ENCODE measurements around the gene FOXJ3. TPM values are rescaled to one million over a fixed set of nuclear protein-coding genes. Genes with fewer than 3 reads are reported as not detected.

FOXJ3 gene
- total RNA-seq, 4 donors from 2014 or later: 31.2 to 88.4 (median 81.5) TPM

DNA sequence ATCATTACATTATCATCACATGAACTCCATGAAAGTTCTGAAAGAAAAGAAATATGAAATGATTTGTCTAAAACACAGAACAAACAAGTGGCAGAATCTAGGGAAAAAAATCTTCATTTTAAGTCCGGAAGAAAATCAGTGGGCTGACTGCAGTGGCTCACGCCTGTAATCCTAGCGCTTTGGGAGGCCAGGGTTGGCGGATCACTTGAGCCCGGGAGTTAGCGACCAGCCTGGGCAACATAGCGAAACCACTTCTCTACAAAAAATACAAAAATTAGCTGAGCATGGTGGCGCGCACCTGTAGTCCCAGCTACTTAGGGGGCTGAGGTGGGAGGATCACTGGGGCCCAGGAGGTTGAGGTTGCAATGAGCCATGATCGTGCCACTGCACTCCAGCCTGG is 4.8 kb downstream of the FOXJ3 start:
- no peaks in the 10 kb centered on the region for H3K36me3 ChIP-seq
- no peak overlapping the region for H3K4me3 ChIP-seq
- intact Hi-C loops (cut with DNase I; ENCODE audit: low total_unique reads): no loop called here
- TF ChIP-seq CTCF (IDR thresholded peaks at IDR 0.05): no peak
- no peak for TF ChIP-seq POLR2A (IDR thresholded peaks at IDR 0.05)
- no peak overlapping the region for H3K27ac ChIP-seq
- no peaks in the 10 kb centered on the region for H3K9me3 ChIP-seq
- no peak for DNase-seq
- H3K27me3 ChIP-seq: no peaks in the 10 kb centered on the region
- peaks cover 0 to 13% of the 10 kb centered on the region in 2 donors for H3K4me1 ChIP-seq

DNA sequence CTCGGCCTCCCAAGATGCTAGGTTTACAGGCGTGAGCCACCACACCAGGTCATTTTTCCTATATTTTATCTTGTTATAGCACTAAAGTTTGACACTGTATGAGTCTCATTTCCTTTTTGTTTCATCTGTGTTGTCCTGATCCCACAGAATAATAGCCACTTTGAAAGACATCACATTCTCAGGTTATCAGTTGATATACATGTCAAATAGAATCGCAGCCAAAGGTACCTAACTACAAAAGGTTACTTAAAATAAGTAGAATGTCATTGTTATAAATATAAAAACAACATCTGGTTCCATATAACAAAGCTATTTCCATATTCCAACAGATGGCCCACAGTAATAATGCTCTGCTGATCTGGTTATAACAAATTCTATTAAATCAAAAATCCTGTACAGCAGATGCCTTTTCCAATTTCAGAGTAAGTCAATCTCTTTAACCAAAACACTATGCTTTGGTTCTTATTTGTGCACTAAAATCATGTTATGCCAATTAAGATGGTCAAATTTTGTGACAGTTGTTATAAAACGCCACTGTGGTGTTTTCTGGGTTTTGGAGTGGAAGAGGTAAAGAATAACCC is 6.0 kb downstream of the FOXJ3 start:
- H3K27me3 ChIP-seq: no peaks in the 10 kb centered on the region
- intact Hi-C loops (cut with DNase I; ENCODE audit: low total_unique reads): no loop called here
- H3K4me1 ChIP-seq: peaks cover 0 to 13% of the 10 kb centered on the region in 2 donors
- DNase-seq: no peak
- H3K36me3 ChIP-seq: no peaks in the 10 kb centered on the region
- TF ChIP-seq CTCF (IDR thresholded peaks at IDR 0.05) (no peak), POLR2A (IDR thresholded peaks at IDR 0.05) (no peak)
- H3K4me3 ChIP-seq: no peak overlapping the region
- H3K27ac ChIP-seq: no peak overlapping the region
- no peaks in the 10 kb centered on the region for H3K9me3 ChIP-seq

DNA sequence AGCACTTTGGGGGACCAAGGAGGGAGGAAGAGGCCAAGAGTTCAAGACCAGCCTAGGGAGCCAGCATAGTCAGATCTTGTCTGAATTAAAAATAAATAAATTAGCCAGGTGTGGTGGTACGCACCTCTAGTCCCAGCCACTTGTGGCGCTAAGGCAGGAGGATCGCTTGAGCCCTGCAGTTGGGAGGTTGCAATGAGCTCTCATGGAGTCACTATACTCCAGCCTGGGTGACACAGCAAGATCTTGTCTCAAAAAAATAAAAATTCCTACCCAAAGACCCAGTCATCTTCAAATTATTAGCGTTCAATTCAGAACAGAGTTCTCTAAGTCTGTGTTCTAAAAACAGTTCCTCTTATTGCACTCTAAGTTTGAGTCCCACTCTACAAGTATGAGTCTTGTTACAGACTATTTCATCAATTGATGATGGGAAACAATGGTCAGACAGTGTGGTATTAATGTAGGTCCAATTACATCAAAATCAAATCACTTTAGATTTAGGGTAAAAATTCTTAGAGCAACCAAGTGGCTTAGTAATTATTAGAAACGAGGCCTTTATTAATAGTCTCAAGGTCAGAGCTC is 6.9 kb downstream of the FOXJ3 start:
- intact Hi-C loops (cut with DNase I; ENCODE audit: low total_unique reads): no loop called here
- no peak for TF ChIP-seq POLR2A (IDR thresholded peaks at IDR 0.05)
- DNase-seq: no peak
- Histone ChIP-seq H3K36me3 (no peaks in the 10 kb centered on the region), H3K27ac (no peak overlapping the region), H3K4me1 (peaks cover 0 to 9% of the 10 kb centered on the region in 2 donors), H3K9me3 (no peaks in the 10 kb centered on the region), H3K27me3 (no peaks in the 10 kb centered on the region), H3K4me3 (no peak overlapping the region)

DNA sequence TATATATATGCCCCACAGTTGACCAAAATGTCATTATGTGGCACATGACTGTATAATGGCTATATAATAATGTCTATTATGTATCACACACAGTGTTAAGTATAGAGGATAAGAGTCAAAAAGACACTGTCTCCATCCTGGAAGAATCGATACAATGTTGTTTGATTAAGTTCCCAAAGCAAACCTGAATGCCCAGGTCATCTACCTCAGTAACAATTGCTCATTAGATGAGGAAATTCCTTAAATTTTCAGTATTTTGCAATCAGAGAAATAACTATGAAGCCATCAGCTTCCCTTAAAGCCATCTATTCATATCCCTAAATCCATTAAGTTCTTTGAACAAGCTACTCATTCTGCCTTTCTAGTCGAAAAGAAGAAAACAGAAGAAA is 10.0 kb downstream of the FOXJ3 start:
- no peak for TF ChIP-seq CTCF (IDR thresholded peaks at IDR 0.05)
- TF ChIP-seq POLR2A (IDR thresholded peaks at IDR 0.05): no peak
- intact Hi-C loops (cut with DNase I; ENCODE audit: low total_unique reads): no loop called here
- Histone ChIP-seq H3K9me3 (no peaks in the 10 kb centered on the region), H3K36me3 (no peaks in the 10 kb centered on the region), H3K4me3 (no peak overlapping the region), H3K27me3 (no peaks in the 10 kb centered on the region), H3K27ac (no peak overlapping the region), H3K4me1 (peaks cover 3 to 5% of the 10 kb centered on the region in 2 donors)
- DNase-seq: no peak

GRCh38 chr1:42324398-42325013 is 10.5 kb downstream of the FOXJ3 start:
- TF ChIP-seq CTCF (IDR thresholded peaks at IDR 0.05) (no peak), POLR2A (IDR thresholded peaks at IDR 0.05) (no peak)
- H3K27me3 ChIP-seq: no peaks in the 10 kb centered on the region
- no peaks in the 10 kb centered on the region for H3K36me3 ChIP-seq
- no peak overlapping the region for H3K27ac ChIP-seq
- no peaks in the 10 kb centered on the region for H3K9me3 ChIP-seq
- DNase-seq: no peak
- peaks cover 5% of the 10 kb centered on the region in 2 donors for H3K4me1 ChIP-seq
- intact Hi-C loops (cut with DNase I; ENCODE audit: low total_unique reads): no loop called here
- H3K4me3 ChIP-seq: no peak overlapping the region

All from uterus (tissue), 4 donors.